ENCODE measurements around the gene C20orf144.

DNA sequence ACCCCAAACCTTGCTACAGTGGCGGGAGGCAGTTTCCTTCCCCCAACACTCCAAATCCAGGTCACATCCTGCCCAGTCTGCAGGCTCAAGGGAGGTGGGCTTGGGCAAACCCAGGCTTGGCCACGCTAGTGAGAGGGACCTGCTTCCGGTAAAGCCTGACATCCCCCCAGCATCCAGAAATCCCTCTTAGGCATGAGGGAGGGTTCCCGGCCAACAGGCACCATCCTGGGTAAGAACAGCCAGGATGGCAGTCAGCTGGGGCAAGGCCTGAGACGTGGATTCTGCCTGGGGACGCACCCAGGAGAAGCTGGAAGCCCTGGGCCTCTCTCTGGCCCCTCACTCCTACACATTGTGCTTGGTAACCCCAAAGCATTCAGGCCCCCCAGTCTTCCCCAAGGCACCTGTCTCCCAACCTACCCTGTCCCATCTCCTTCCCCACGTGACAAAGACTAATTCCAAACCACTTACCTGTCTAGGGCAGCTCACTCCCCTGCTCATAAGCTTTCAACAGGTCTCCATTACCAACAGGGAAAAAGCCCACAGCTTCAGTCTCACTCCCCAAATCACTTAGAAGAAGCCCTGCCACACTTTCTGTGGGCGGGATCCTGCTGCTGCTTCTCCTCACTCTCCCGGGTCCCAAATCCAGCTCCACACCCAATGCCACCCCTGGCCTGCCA, 2.1 kb downstream of the C20orf144 start:
- TF ChIP-seq, protein P1, sequence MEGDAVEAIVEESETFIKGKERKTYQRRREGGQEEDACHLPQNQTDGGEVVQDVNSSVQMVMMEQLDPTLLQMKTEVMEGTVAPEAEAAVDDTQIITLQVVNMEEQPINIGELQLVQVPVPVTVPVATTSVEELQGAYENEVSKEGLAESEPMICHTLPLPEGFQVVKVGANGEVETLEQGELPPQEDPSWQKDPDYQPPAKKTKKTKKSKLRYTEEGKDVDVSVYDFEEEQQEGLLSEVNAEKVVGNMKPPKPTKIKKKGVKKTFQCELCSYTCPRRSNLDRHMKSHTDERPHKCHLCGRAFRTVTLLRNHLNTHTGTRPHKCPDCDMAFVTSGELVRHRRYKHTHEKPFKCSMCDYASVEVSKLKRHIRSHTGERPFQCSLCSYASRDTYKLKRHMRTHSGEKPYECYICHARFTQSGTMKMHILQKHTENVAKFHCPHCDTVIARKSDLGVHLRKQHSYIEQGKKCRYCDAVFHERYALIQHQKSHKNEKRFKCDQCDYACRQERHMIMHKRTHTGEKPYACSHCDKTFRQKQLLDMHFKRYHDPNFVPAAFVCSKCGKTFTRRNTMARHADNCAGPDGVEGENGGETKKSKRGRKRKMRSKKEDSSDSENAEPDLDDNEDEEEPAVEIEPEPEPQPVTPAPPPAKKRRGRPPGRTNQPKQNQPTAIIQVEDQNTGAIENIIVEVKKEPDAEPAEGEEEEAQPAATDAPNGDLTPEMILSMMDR (IDR thresholded peaks at IDR 0.05), result no peak
- no peak for TF ChIP-seq POLR2A (IDR thresholded peaks at IDR 0.05)

Measured in esophagus squamous epithelium (tissue), 4 donors.